Iris pigment epithelial cell (primary cell): ENCODE results near the gene CYSRT1.

ENCODE experiments used
- DNase-seq: peaks from one replicate; pipeline ENCODE4 v3.0.0-alpha.2; 2011; ENCODE audit warnings: low read depth

CYSRT1 gene

DNA sequence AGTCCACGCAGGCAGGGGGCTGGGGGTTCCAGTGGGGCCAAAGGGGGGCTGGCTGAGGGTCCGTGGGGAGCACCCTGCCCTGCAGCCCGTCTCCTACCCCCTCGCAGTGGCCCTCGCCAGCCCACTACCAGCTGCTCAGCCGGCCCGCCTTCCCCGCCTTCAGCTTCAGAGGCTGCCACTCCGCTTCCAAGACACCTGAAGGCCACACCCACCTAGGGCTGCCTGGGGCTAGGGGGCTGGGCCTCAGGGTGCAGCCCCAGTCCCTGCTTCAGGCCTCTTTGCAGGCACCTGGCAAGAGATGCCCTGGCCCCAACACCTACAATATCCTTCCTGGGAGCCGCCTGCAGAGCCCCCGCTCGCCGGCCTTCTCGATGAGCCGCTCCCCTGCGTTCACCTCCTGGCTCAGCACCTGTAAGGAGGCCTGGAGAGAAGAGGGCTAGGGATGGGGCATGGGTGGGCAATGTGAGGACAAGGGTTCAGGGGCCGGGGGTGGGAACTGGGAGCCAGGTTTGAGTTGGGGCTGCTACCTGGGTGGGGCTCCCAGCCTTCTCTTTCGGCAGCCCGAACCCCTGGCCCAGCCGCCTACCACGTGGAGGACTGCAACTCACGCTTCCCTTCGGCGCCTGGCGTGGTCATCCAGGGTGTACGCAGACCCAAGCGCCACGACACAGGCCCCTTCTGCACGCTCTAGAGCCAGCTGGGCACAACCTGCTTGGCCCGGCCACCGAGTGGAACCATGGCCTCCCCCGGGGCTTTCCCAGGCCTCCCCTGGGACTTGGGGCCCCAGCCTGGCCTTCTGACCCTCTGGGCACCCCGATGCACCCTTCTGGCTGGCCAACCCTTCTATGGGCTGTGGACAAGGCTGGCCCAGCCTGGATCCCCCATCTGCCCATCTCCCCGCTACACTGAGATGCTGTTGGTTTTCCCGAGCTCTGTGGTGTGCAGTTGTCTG lies 27.9 kb downstream of the CYSRT1 start:
- no peak for DNase-seq

DNA sequence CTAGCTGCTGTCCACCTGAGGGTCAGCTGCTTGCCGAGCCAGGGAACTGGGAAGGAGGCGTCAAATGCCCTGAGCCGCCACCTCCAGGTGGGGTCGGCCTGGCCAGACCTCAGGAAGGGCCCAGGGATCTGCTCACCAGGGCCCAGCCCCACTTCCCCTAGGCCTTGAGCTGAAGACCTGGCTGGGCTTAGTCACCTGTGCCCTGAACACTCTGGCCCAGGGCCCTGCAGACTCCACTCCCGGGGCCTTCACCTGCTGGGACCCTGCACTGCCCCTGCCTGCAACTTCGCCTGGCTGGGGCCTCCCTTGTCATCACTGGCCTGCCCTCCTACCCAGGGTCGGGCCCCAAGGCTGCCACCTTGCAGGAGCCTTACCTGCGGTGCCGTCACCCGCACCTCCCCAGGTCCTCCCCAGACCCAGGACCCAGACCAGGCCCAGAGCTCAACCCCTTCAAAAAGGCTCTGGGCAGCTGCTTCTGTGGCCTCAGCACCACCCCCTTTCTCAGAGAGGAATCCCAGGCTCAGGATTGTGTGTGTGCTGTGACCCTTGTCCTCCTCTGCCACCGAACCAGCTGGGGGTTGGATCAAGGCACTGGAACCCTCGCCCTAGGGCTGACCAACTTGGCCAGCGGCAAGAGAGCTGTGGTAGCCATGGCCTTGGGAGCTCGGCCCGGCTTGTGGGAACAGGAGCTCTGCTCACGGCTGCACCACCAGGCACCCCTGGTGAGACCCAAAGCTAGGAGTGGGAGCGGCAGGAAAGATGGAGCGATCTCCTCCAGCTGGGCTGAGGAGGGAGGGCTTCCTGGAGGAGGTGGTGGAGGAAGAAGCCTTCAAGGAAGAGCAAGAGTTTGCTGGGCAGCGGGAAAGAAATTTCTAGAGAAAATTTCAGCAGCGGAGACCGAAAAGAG lies 29.0 kb downstream of the CYSRT1 start:
- no peak for DNase-seq

GRCh38 chr9:137254624-137255447 lies 29.9 kb downstream of the CYSRT1 start, which contains the start of gene NELFB:
Gene NELFB (plus strand): TSS chr9:137255327.
- DNase-seq = peak; percentile 80

DNA sequence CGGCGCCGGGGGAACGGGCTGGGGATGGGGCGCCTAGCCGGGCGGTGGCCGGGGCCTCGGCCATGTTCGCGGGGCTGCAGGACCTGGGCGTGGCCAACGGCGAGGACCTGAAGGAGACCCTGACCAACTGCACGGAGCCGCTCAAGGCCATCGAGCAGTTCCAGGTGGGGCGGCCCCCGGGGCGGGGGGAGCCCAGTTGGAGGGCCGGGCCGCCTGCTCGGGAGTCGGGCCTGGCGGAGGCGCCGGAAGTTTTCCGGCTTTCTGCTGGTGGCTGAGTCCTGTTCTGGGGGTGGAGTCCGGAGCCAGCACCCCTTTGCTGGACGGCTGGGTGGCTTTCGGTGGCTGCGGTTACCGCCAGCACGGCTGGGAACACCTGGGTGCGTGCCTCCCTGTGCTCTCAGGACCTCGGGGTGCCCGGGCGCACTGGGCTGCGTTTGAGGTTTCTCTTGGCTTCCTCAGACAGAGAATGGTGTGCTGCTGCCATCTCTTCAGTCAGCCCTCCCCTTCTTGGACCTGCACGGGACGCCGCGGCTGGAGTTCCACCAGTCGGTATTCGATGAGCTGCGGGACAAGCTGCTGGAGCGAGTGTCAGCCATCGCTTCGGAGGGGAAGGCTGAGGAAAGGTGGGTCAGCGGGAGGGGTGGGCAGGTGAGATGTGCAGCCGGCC lies 30.6 kb downstream of the CYSRT1 start:
- peak; percentile 23 for DNase-seq

- no peak for DNase-seq
Measured at GRCh38 chr9:137256362-137256761, 31.4 kb downstream of the CYSRT1 start.

- no peak for DNase-seq
Measured at GRCh38 chr9:137256856-137257255, 31.9 kb downstream of the CYSRT1 start.

- peak; percentile 41 for DNase-seq
Measured at GRCh38 chr9:137262173-137262908, 37.4 kb downstream of the CYSRT1 start.

- DNase-seq = no peak
Measured at GRCh38 chr9:137262909-137263285, 37.9 kb downstream of the CYSRT1 start.

DNA sequence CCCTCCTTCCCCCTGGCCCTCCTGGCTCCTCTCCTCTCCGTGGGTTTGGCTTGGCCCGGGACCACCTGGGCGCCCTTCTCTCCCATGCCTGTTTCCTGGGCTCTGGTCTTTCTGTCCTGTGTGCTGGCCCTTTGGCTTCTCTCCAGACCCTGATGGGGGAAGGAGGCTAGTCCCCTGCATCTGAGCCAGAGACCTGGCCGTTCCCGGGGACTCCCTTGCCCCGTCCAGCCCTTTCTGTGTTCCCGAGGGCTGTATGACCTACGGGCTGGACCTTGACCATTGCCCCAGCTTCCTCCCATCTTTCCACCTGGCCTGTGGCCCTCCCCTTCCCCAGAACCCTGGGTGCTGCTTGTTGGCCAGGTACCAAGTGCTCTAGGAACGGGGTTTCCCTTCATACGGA lies 38.5 kb downstream of the CYSRT1 start:
- no peak for DNase-seq

DNA sequence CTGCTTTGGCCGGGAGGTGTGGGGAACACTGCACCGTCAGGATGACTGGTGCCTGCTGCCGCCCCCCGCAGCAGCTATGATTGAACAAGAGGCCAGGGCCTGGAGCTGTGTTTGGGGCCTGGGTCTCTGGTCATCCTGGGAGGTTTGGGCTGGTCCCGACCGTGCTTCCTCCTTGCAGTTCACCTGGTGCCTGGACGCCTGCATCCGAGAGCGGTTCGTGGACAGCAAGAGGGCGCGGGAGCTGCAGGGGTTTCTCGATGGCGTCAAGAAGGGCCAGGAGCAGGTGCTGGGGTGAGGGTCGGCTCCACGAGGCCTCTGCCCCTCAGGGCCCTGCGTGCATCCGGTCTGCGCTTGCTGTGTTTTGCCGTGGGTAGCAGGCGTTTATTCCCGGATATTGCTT lies 39.1 kb downstream of the CYSRT1 start:
- no peak for DNase-seq

DNA sequence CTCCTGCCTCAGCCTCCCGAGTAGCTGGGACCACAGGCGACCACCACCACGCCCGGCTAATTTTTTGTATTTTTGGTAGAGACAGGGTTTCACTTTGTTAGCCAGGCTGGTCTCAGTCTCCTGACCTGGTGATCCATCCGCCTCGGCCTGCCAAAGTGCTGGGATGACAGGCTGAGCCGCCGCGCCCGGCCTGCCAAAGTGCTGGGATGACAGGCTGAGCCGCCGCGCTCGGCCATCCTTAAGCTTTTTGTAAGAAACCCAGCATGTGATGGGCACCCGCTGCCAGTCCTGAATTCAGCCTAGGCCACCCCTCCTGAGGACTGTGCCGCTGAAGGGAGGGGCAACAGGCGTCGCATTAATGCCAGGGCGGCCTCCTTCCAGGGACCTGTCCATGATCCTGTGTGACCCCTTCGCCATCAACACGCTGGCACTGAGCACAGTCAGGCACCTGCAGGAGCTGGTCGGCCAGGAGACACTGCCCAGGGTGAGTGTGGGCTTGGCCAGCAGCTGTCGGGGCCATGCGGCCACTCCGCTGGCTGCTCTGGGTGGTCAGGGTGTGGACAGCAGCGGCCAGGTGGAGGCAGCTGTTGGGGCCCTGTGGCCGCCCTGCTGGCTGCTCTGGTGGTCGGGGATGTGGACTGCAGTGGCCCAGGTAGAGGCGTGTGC lies 40.7 kb downstream of the CYSRT1 start:
- no peak for DNase-seq

DNA sequence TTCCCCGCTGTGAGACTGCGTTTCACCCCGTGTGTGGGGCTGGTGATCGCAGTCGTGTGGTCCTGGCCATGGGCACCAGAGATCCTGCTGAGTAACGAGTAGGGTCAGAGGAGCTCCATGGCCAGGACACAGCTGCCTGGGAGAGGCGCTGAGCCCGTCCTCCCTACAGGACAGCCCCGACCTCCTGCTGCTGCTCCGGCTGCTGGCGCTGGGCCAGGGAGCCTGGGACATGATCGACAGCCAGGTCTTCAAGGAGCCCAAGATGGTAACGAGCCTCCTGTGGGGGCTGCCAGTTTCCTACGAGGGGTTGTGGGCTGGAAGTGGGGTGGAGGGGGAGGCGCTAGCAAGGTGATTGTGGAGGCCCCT lies 41.2 kb downstream of the CYSRT1 start:
- DNase-seq = no peak

- no peak for DNase-seq
Measured at GRCh38 chr9:137266585-137267453, 41.8 kb downstream of the CYSRT1 start.

DNA sequence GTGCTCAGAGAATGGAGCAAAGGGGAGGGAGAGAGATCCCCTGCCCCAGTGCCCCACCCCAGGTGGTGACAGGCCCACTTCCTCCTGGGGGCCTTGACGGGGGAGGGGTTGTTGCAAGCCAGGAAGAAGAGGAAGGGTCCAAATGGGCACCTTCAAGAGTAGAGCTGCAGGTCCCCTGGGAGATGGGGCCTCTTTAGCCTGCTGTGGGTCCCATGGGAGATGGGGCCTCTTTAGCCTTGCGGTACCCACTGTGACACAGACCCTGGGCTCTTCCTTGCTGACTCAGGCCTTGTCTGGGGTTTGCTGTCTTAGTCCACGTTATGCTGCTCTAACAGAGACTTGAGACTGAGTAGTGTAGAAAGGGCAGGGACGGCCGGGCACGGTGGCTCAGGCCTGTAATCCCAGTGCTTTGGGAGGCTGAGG lies 43.0 kb downstream of the CYSRT1 start:
- DNase-seq = peak; percentile 68

DNA sequence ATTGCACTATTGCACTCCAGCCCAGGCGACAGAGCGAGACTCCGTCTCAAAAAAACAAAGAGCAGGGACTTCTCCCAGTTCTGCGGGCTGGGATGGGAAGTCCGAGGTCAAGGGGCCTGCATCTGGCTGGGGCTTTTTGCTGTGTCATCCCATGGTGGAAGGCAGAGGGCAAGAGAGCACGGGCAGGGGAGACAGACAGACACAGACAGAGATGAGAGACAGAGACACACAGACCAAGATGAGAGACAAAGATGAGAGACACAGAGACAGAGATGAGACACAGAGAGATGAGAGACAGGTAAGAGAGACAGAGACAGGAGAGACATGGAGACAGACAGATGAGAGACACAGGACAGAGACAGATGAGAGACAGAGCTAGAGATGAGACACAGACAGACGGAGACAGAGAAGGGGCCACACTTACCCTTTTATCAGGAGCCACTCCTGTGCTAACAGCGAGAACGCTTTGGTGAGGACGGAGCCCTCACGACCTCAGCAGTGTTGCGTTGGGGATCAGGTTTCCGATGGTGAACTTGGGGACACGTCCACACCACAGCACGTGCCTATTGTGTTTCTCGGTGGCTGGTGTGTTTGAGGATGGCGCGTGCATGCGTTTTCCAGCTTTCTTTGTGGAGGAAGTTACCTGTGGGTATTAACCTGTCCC lies 43.7 kb downstream of the CYSRT1 start:
- DNase-seq = peak; percentile 42

- peak; percentile 65 for DNase-seq
Measured at GRCh38 chr9:137269231-137269772, 44.3 kb downstream of the CYSRT1 start.

- DNase-seq = no peak
Measured at GRCh38 chr9:137270929-137271695, 46.1 kb downstream of the CYSRT1 start.
